Stimulated activated CD8-positive, alpha-beta memory T cell treated with anti-CD3 and anti-CD28 coated beads, Interleukin-4, amount 100 ng/mL, for 4 hours (primary cell): ENCODE data around the gene BDH2.

ENCODE experiments used
- DNase-seq, 2 donors: peaks; one replicate each; pipeline ENCODE4 v3.0.0-alpha.2; 2020; ENCODE audit warnings: low read depth in 2 of 2, low spot score in 1 of 2

The BDH2 gene

GRCh38 chr4:103085555-103086196, 14.0 kb downstream of the BDH2 start:
- DNase-seq = no peak

- DNase-seq = no peak
Observed at GRCh38 chr4:103079621-103080020, 20.0 kb downstream of the BDH2 start.

- no peak for DNase-seq
Observed at GRCh38 chr4:103076747-103077347, 22.8 kb downstream of the BDH2 start, which contains the start of gene SLC9B2. Gene SLC9B2 (minus strand): TSS chr4:103076761. CDS start chr4:103067550, 9,211 bp downstream.

- DNase-seq = peak; percentile 39 to 45
Observed at GRCh38 chr4:103075894-103076746, 23.5 kb downstream of the BDH2 start.

DNA sequence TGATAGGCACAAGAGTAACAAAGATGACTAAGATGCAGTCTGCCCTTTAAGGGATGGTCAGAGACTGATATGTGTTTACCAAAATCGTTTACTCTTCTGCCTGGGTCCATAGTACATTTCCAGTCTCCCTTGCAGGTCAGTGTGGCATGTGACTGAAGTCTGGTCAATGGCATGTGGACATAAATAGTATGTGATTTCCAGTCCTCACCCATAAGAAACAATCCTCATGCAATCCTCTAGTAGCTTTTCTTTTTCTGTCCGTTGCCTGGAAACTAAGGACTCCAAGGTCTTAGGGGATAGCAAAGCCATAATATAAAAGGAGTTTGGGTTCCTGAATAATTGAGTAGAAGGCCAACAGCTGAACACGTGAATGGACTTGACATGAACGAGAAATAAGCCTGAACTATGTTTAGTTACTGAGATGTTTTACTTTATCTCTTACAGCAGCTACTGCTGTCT, 24.2 kb downstream of the BDH2 start:
- no peak for DNase-seq

- DNase-seq = no peak
Observed at GRCh38 chr4:103074744-103075434, 24.7 kb downstream of the BDH2 start.

- no peak for DNase-seq
Observed at GRCh38 chr4:103073792-103074438, 25.7 kb downstream of the BDH2 start.

GRCh38 chr4:103067841-103068547, 31.6 kb downstream of the BDH2 start:
- DNase-seq = no peak

DNA sequence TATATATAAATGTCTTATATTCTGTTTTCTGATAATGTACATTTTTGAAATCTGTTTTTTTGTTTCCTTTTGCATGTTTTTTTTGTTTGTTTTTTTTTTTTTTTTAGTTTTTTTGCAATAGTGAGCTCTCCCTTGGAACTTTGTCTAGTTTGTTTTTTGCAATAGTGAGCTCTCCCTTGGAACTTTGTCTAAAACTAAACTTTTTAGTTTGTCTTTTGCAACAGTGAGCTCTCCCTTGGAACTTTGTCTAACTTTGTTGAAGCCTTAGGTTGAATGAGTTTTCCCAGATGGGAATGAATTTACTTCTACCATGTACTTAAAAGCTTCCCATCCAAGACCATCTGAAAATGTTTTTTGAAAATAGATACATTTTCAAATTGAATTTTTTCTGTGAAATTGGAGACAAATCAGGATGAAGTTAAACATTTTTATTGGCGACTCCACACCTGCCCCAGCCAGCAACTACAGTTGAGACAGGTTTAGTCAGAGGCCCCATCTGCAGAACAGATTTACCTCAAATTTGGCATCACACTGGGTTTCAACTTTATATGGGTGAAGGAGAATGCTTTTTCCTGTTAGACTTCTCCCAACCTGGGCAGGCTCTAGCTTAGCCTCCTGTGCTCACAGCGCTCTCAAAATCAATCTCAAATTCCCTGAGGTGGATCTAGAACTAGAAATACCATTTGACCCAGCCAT, 39.0 kb downstream of the BDH2 start:
- no peak for DNase-seq

- DNase-seq = no peak
Observed at GRCh38 chr4:103054030-103054429, 45.6 kb downstream of the BDH2 start.

GRCh38 chr4:103052779-103053178, 46.9 kb downstream of the BDH2 start:
- DNase-seq = no peak

GRCh38 chr4:103052145-103052544, 47.5 kb downstream of the BDH2 start:
- no peak for DNase-seq

DNA sequence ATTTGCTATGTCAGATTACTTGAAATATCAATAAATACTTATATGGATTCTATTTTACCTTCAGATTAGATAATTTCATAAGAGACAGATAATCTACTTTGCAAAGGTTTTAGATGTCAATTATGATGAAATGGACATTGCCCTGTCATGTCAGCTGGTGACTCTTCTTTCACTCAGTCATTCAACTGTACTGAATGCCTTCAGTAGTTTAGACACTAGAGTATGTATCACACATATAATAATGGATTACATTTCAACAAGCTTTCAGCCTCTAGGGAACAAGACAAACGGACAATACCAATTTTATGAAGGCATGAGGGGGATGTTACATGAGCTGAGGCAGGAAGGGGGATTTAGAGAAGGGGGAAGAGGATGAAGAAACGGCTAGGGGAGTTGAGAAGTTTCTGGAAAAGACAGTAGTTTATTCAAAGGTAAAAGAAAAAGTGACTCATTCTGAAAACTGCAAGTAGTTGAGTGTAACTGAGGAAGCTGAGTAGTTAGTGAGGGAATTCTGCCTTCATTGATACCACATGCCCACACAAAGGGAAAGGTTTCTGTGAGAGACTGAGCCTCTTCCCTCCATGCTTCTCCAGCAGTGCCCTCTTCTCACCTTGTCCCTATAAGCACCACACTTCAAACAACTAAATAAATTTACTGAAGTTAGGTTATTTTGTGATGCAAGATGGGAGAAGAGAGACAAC, 48.7 kb downstream of the BDH2 start:
- DNase-seq = no peak

GRCh38 chr4:103046416-103047290, 53.0 kb downstream of the BDH2 start:
- DNase-seq = peak in 1 of 2 donors; percentile 5

DNA sequence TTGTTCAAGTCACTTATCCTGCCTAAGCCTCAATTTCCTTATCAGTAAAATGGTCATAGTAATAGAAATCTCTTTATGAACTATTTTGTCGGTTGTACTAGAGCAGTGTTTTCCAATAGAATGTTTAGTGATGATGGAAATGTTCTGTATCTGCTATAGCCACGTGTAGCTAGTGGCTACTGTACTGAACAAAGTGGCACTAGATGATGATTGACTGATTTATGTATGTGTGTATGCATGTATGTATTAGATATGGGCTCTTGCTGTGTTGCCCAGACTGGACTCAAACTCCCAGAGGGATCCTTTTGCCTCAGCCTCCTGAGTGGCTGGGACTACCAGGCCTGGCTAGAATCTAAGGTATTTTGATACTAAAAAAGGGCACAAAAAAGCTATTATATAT, 55.5 kb downstream of the BDH2 start:
- DNase-seq = no peak

DNA sequence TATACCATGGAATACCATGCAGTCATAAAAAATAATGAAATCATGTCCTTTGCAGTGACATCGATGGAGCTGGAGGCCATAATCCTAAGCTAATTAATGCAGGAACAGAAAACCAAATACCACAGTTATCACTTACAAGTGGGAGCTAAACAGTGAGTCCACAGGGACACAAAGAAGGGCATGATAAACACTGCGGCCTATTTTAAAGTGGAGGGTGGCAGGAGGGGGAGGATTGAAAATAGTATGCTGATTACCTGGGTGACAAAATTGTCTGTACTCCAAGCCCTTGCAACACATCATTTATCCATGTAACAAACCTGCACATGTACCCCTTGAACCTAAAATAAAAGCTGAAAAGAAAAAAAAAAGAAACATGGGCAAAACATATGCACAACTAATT, 63.5 kb downstream of the BDH2 start:
- no peak for DNase-seq

DNA sequence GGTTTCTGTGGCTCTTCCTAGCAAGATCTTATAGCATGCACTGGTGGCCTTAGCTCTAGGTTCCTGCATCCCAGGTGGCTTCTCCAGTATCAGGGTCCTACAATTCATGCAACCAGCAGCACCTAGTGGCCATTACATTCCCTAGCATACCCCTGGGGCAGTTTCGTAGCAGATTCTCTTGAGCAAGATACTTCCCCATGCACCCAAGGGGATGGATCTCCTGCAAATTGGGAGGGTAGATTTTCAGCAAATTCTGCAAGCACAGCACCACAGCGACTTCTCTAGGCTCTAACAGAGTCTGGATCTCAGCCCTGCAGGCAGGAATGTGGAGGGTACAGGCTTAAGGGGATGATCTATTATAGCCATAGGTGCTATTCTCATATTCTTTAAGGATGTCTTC, 67.1 kb downstream of the BDH2 start:
- no peak for DNase-seq

- no peak for DNase-seq
Observed at GRCh38 chr4:103030791-103031190, 68.8 kb downstream of the BDH2 start.
